Psoas muscle (tissue), 8 donors: ENCODE measurements around the gene OTOG. TPM values are rescaled to one million over a fixed set of nuclear protein-coding genes. Genes with fewer than 3 reads are reported as not detected.
A peak's percentile ranks its signal among the peaks of the same experiment; 100 is the strongest.

ENCODE experiments used
- ATAC-seq, 4 donors: fragments of 200-7000 bp; cut with Tn5 transposase; one replicate each; pipeline ENCODE4 v1.9.1; 2020; ENCODE audit warnings: moderate library complexity in 3 of 4, mild to moderate bottlenecking in 2 of 4
- DNase-seq, 2 donors: peaks; one replicate each; pipeline ENCODE4 v3.0.0-alpha.2; 2020
- H3K27ac ChIP-seq: fragments of 200-600 bp; one replicate; pipeline ENCODE4 v1.8.0; 2022
- H3K27me3 ChIP-seq, 3 donors: fragments of 200-600 bp in 1 of 3; one replicate each; pipeline versions ENCODE4 v1.6.1 to v1.8.0; 2013 to 2022; ENCODE audit warnings: low read length in 2 of 3, mild to moderate bottlenecking in 2 of 3, moderate library complexity in 1 of 3; ENCODE audit not compliant: insufficient read depth in 3 of 3
- H3K36me3 ChIP-seq, 2 donors: fragments of 200-600 bp in 1 of 2; one replicate each; pipeline versions ENCODE4 v1.6.1 to v1.8.0; 2013 to 2022; ENCODE audit warnings: low read depth in 1 of 2, mild to moderate bottlenecking in 1 of 2, moderate library complexity in 1 of 2; ENCODE audit not compliant: insufficient read depth in 1 of 2
- H3K4me1 ChIP-seq: fragments of 200-600 bp; one replicate; pipeline ENCODE4 v1.8.0; 2022
- H3K4me3 ChIP-seq: fragments of 200-600 bp; one replicate; pipeline ENCODE4 v1.8.0; 2022; ENCODE audit warnings: mild to moderate bottlenecking
- H3K9me3 ChIP-seq: fragments of 200-600 bp; one replicate; pipeline ENCODE4 v1.8.0; 2022
- WGBS, 3 donors: extraction: QIAGEN DNeasy Blood & Tissue Kit; methylation state at CpG; one replicate each; pipeline versions ENCODE4 v1.1.6 to v1.1.7; 2013; 5-methylcytosine and 5-hydroxymethylcytosine counted together
- intact Hi-C, 2 donors: fragments of 100-400 bp; cut with DNase I; formaldehyde crosslinking; loops; one replicate each; pipeline versions ENCODE4 v1.11.0 to v1.14.2; 2022
- long read RNA-seq, 2 donors: library from polyadenylated mRNA; unstranded; transcript quantifications; one replicate each; pipeline ENCODE4 v2.0.0, GENCODE V29; 2021
- polyA plus RNA-seq, 3 donors: library from polyadenylated mRNA; stranded (reverse); fragments of 200-250 nt; gene quantifications; one replicate each; pipeline ENCODE4 v1.2.3, GENCODE V29; 2013
- total RNA-seq, 4 donors: library from RNA; stranded (reverse); fragmentation: NEBNext Ultra II Directional in 2 of 4; extraction: Animal tissue kit (Norgen Biotek cat#: 25700) in 2 of 4; gene quantifications; one replicate each; pipeline versions ENCODE4 v1.2.1 to v1.2.4, GENCODE V29; 2021 to 2023
- TF ChIP-seq, protein P1 (sequence below): fragments of 200-600 bp; IDR thresholded peaks from one replicate; pipeline ENCODE4 v1.8.0; 2022; ENCODE audit warnings: antibody characterized with exemption
- donor health status: healthy with polysubstance abuse.
- donor health status: DM: no; HTN: no; CAD: no; lungs with moderate emphysema.
- donor health status: Bipolar disorder and iron deficiency.
- donor health status: healthy.
- donor health status: DM: yes; HTN: yes; CAD: no.
- donor health status: DM: no; HTN: no; CAD: no.
- donor health status: DM: no; HTN: no; CAD: no.
- donor health status: DM: yes; HTN: yes; CAD: no.

The OTOG gene
- total RNA-seq (not detected), polyA plus RNA-seq (not detected)
- long read RNA-seq, donor 1, result 0 reads
- long read RNA-seq, donor 2, result 0 reads

GRCh38 chr11:17547051-17547577 is at the start of gene OTOG:
Gene OTOG (plus strand): TSS chr11:17547259. CDS start chr11:17547373, 114 bp downstream.
- no peaks in the 10 kb centered on the region for H3K36me3 ChIP-seq
- peaks cover 0 to 14% (median 2%) of the 10 kb centered on the region in 3 donors for H3K27me3 ChIP-seq
- TF ChIP-seq, protein P1, sequence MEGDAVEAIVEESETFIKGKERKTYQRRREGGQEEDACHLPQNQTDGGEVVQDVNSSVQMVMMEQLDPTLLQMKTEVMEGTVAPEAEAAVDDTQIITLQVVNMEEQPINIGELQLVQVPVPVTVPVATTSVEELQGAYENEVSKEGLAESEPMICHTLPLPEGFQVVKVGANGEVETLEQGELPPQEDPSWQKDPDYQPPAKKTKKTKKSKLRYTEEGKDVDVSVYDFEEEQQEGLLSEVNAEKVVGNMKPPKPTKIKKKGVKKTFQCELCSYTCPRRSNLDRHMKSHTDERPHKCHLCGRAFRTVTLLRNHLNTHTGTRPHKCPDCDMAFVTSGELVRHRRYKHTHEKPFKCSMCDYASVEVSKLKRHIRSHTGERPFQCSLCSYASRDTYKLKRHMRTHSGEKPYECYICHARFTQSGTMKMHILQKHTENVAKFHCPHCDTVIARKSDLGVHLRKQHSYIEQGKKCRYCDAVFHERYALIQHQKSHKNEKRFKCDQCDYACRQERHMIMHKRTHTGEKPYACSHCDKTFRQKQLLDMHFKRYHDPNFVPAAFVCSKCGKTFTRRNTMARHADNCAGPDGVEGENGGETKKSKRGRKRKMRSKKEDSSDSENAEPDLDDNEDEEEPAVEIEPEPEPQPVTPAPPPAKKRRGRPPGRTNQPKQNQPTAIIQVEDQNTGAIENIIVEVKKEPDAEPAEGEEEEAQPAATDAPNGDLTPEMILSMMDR, result no peak
- no peak within 1 kb of the TSS for H3K27ac ChIP-seq
- no peaks in the 10 kb centered on the region for H3K9me3 ChIP-seq
- ATAC-seq (no peak), DNase-seq (no peak)
- 10 to 17% (median 12%) methylated on average over 20 of the region's 20 CpGs for WGBS, 3 donors
- no peak within 1 kb of the TSS for H3K4me3 ChIP-seq
- no peaks in the 10 kb centered on the region for H3K4me1 ChIP-seq
- intact Hi-C loops, result loop anchor here in 1 of 2 donors (10.0 kb wide), 1 partner anchor 718 kb away; the partner anchor contains the start of gene SAA1

DNA sequence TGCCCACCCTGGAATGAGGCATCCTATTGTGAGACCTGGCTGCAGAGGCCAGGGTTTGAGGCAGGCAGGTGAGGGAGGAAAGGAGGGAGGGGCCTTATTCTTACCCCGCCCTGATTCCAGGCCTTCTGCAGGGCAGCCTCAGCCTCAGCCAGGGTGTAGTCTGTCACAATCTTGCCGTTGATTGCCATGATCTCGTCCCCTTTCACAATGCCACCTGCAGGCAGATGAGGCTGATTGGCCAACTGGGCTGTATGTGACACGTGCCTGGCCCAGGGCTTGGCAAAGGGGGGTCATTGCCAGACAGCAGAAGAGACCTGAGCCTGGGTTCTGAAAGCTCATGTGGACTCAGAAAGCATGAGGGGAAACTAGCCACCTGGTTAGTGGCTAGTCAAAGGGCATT is 49.0 kb upstream of the OTOG start:
- no peaks in the 10 kb centered on the region for H3K9me3 ChIP-seq
- H3K27me3 ChIP-seq, result no peaks in the 10 kb centered on the region
- TF ChIP-seq, protein P1, result no peak
- 36 to 46% (median 37%) methylated on average over 4 of the region's 4 CpGs for WGBS, 3 donors
- DNase-seq (no peak), ATAC-seq (peak; percentile 64 to 84 (median 79))
- H3K4me3 ChIP-seq, result no peak overlapping the region
- no peak overlapping the region for H3K27ac ChIP-seq
- H3K4me1 ChIP-seq, result no peaks in the 10 kb centered on the region
- intact Hi-C loops, result no loop called here
- no peaks in the 10 kb centered on the region for H3K36me3 ChIP-seq

GRCh38 chr11:17498475-17498874 is 48.6 kb upstream of the OTOG start:
- no peaks in the 10 kb centered on the region for H3K9me3 ChIP-seq
- 83 to 88% (median 85%) methylated on average over 5 of the region's 5 CpGs for WGBS, 3 donors
- intact Hi-C loops, result no loop called here
- DNase-seq, result no peak
- no peak overlapping the region for H3K27ac ChIP-seq
- TF ChIP-seq, protein P1, result peak; percentile 13
- H3K27me3 ChIP-seq, result no peaks in the 10 kb centered on the region
- H3K4me3 ChIP-seq, result no peak overlapping the region
- ATAC-seq, result peak in 3 of 4 donors; percentile 25 to 67 (median 44)
- H3K4me1 ChIP-seq, result no peaks in the 10 kb centered on the region
- H3K36me3 ChIP-seq, result no peaks in the 10 kb centered on the region

- Histone ChIP-seq H3K4me1 (no peaks in the 10 kb centered on the region), H3K36me3 (no peaks in the 10 kb centered on the region), H3K27ac (no peak overlapping the region), H3K4me3 (no peak overlapping the region), H3K27me3 (no peaks in the 10 kb centered on the region), H3K9me3 (no peaks in the 10 kb centered on the region)
- intact Hi-C loops, result no loop called here
- TF ChIP-seq, protein P1, result no peak
- WGBS, 3 donors, result 89 to 93% (median 90%) methylated on average over 12 of the region's 12 CpGs
- DNase-seq (no peak), ATAC-seq (no peak)
These were observed 46.4 kb upstream of the OTOG start for GRCh38 chr11:17500673-17501072.

DNA sequence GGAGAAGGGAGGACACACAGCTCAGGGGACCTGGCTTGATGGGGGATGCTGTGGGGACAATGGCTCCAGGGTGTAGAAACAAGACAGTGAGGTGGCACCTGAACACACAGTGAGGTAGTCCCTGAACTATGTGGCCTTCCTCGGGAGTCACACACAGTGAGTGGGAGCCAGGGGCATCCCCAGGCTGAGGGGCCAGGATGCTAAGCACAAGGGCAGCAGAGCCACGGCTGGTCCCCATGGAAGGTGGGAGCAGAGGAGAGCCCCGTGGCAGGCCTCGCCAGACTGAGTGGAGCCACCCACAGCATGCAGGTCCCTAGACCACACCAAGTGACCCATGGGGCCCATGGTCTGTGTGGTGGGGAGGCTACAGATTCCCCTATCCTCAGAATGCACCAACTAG is 44.4 kb upstream of the OTOG start:
- TF ChIP-seq, protein P1, result no peak
- no peak overlapping the region for H3K4me3 ChIP-seq
- 92 to 98% (median 96%) methylated on average over 4 of the region's 4 CpGs for WGBS, 3 donors
- DNase-seq, result no peak
- H3K27me3 ChIP-seq, result no peaks in the 10 kb centered on the region
- intact Hi-C loops, result no loop called here
- no peaks in the 10 kb centered on the region for H3K4me1 ChIP-seq
- H3K36me3 ChIP-seq, result no peaks in the 10 kb centered on the region
- ATAC-seq, result no peak
- H3K27ac ChIP-seq, result no peak overlapping the region
- no peaks in the 10 kb centered on the region for H3K9me3 ChIP-seq
